ENCODE data around the gene ROPN1L. TPM values are rescaled to one million over a fixed set of nuclear protein-coding genes. Genes with fewer than 3 reads are reported as not detected.

The ROPN1L gene
- total and polyA plus RNA-seq, 2 of the 8 experiments (the other 6 are each of a cell fraction or from before 2014, with no cell fraction given), result 0.24 to 0.73 TPM

- Histone ChIP-seq H3K36me3 (ENCODE audit: control insufficient read depth in 2 of 4, insufficient read depth in 4 of 4, low read length in 3 of 4) (no peaks in the 10 kb centered on the region), H2BK120ac (replicated peaks; ENCODE audit: low read depth, low read length) (no peak overlapping the region), H3K79me2 (ENCODE audit: control insufficient read depth in 1 of 2, insufficient read depth in 2 of 2, low read length in 2 of 2) (no peaks in the 10 kb centered on the region), H2AK5ac (ENCODE audit: low read depth, low read length) (no peak overlapping the region), H4K91ac (replicated peaks; ENCODE audit: insufficient read length, low read length) (no peak overlapping the region), H3K56ac (replicated peaks; ENCODE audit: insufficient read length, low read depth, low read length) (no peak overlapping the region), H3K4ac (replicated peaks; ENCODE audit: insufficient read length, low read depth, low read length) (no peak overlapping the region), H3K4me2 (ENCODE audit: insufficient read depth in 1 of 2, low read depth in 2 of 2, low read length in 2 of 2) (no peak overlapping the region), H3K79me1 (ENCODE audit: low read depth, low read length) (no peaks in the 10 kb centered on the region), H2AFZ (ENCODE audit: low read length) (no peak overlapping the region), H3K4me3 (ENCODE audit: extremely low read depth in 1 of 4, insufficient read depth in 2 of 4, low read depth in 3 of 4, low read length in 4 of 4) (no peak overlapping the region), H2BK20ac (ENCODE audit: low read length) (no peak overlapping the region), H3K27ac (ENCODE audit: low read depth, low read length) (no peak overlapping the region), H4K20me1 (replicated peaks in 1 of 2; ENCODE audit: control insufficient read depth in 1 of 2, insufficient read depth in 2 of 2, low read length in 2 of 2) (no peaks in the 10 kb centered on the region), H2BK5ac (ENCODE audit: low read depth, low read length) (no peak overlapping the region), H3K4me1 (replicated peaks in 1 of 4; ENCODE audit: control insufficient read depth in 3 of 4, insufficient read depth in 4 of 4, low read length in 3 of 4) (peaks cover 2 to 4% (median 3%) of the 10 kb centered on the region in 4 experiments; a peak in 4 of 7 replicates), H3K23ac (ENCODE audit: insufficient read length) (no peak overlapping the region), H3K23me2 (ENCODE audit: low read depth, low read length) (peaks cover 2% of the 10 kb centered on the region; the same call in 1 of the 2 replicates), H3K14ac (ENCODE audit: insufficient read length) (no peak overlapping the region), H3K18ac (ENCODE audit: extremely low read depth, low read length) (no peak overlapping the region), H3K9me3 (ENCODE audit: insufficient read depth in 2 of 2, low read depth in 1 of 2, low read length in 1 of 2) (no peaks in the 10 kb centered on the region), H2BK12ac (ENCODE audit: low read depth, low read length) (no peak overlapping the region), H4K8ac (ENCODE audit: extremely low read depth, insufficient read depth, low read length) (no peak overlapping the region), H3K9ac (replicated peaks in 1 of 4; ENCODE audit: extremely low read depth in 1 of 4, low read depth in 3 of 4, low read length in 3 of 4) (no peak overlapping the region), H3K27me3 (replicated peaks in 1 of 4; ENCODE audit: control insufficient read depth in 3 of 4, extremely low read depth in 1 of 4, insufficient read depth in 3 of 4, low read length in 3 of 4) (peaks cover 0 to 10% (median 6%) of the 10 kb centered on the region in 4 experiments; a peak in 5 of 7 replicates), H2BK15ac (ENCODE audit: low read length) (no peak overlapping the region), H4K5ac (ENCODE audit: insufficient read length, low read depth, low read length) (no peak overlapping the region)
- 91% methylated on average over 4 of the region's 4 CpGs; no CpG with 5 or more reads in 1 of the 2 experiments for WGBS, 2 experiments (ENCODE audit: extremely low coverage in 1 of 2, insufficient coverage in 1 of 2, insufficient read length in 1 of 2, insufficient replicate concordance in 2 of 2, low coverage in 1 of 2, low lambda C conversion rate in 2 of 2, missing lambda C conversion rate in 1 of 2)
- no peak for DNase-seq (ENCODE audit: low read depth in 1 of 2, low spot score in 2 of 2)
- POLR2A ChIA-PET (ENCODE audit: partially characterized antibody), result no interaction called here
- CTCF ChIA-PET (ENCODE audit: partially characterized antibody), result interaction anchor here (1.0 to 13.8 kb wide), 6 partner anchors 23 to 246 kb away, joined by 3 to 132 read pairs (median 3); no protein-coding TSS in a partner anchor
- FAIRE-seq, result no peak
- TF ChIP-seq ATF2 (IDR thresholded peaks at IDR 0.05; ENCODE audit: low read length) (no peak), RAD21 (IDR thresholded peaks at IDR 0.05 in 1 of 2, conservative IDR thresholded peaks at IDR 0.05 in 1 of 2; ENCODE audit: low read depth in 2 of 2, low read length in 2 of 2) (no peak), SP4 (IDR thresholded peaks at IDR 0.05; ENCODE audit: low read length) (no peak), CBX8 (IDR thresholded peaks at IDR 0.05; ENCODE audit: borderline replicate concordance, low read depth, low read length) (no peak), SP2 (IDR thresholded peaks at IDR 0.05; ENCODE audit: low read length) (no peak), POLR2A (IDR thresholded peaks at IDR 0.05; ENCODE audit: control extremely low read depth in 1 of 2, low read depth in 2 of 2, low read length in 2 of 2) (no peak), TBP (IDR thresholded peaks at IDR 0.05; ENCODE audit: low read depth, low read length) (no peak), RFX5 (IDR thresholded peaks at IDR 0.05; ENCODE audit: borderline replicate concordance, low read depth, low read length) (no peak), EZH2 (IDR thresholded peaks at IDR 0.05; ENCODE audit: low read depth, low read length, severe bottlenecking) (no peak), CBX5 (IDR thresholded peaks at IDR 0.05; ENCODE audit: low read depth, low read length) (no peak), NRF1 (IDR thresholded peaks at IDR 0.05; ENCODE audit: low read depth, low read length) (no peak)
- TF ChIP-seq, protein P1, sequence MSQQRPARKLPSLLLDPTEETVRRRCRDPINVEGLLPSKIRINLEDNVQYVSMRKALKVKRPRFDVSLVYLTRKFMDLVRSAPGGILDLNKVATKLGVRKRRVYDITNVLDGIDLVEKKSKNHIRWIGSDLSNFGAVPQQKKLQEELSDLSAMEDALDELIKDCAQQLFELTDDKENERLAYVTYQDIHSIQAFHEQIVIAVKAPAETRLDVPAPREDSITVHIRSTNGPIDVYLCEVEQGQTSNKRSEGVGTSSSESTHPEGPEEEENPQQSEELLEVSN (IDR thresholded peaks at IDR 0.05), result no peak
These were observed 5.4 kb downstream of the ROPN1L start for GRCh38 chr5:10447041-10447440.

Data from H1 (cell line).